Tibial artery (tissue), 4 donors: ENCODE results near the gene TAPBPL.

Experiments used
- DNase-seq, 2 donors: peaks; one replicate each; pipeline ENCODE4 v3.0.0-alpha.2; 2019
- H3K27ac ChIP-seq, 2 donors: fragments of 200-600 bp; sonication (generic) in 1 of 2; 1 replicate in 1 of 2; 2 replicates in 1 of 2; pipeline ENCODE4 v1.5.1; 2018 to 2019; ENCODE audit warnings: mild to moderate bottlenecking in 1 of 2
- H3K27me3 ChIP-seq, 2 donors: fragments of 200-600 bp; sonication (generic) in 1 of 2; one replicate each; pipeline versions ENCODE4 v1.5.1 to v1.6.0; 2016 to 2019
- H3K36me3 ChIP-seq, 3 donors: fragments of 200-600 bp; sonication (generic) in 2 of 3; one replicate each; pipeline ENCODE4 v1.5.1; 2016 to 2019; ENCODE audit warnings: mild to moderate bottlenecking in 2 of 3
- H3K4me1 ChIP-seq, 4 donors: fragments of 200-600 bp; sonication (generic) in 2 of 4; 1 replicate in 3 of 4; 2 replicates in 1 of 4; pipeline ENCODE4 v1.5.1; 2016 to 2019
- H3K4me3 ChIP-seq, 2 donors: fragments of 200-600 bp; sonication (generic) in 1 of 2; 1 replicate in 1 of 2; 2 replicates in 1 of 2; pipeline ENCODE4 v1.5.1; 2018 to 2019; ENCODE audit warnings: mild to moderate bottlenecking in 2 of 2
- H3K9me3 ChIP-seq, 3 donors: fragments of 200-600 bp; sonication (generic) in 1 of 3; one replicate each; pipeline ENCODE4 v1.5.1; 2016 to 2019
- intact Hi-C: fragments of 100-400 bp; cut with DNase I; formaldehyde crosslinking; loops from one replicate; pipeline ENCODE4 v1.15.0; 2023; ENCODE audit warnings: low total_unique reads
- TF ChIP-seq, protein P1 (sequence below), 2 experiments: fragments of 200-600 bp in 1 of 2; fragments of 450-650 bp in 1 of 2; IDR thresholded peaks; one replicate each; pipeline ENCODE4 v1.5.1; 2017 to 2019; ENCODE audit warnings: antibody characterized with exemption in 2 of 2, mild to moderate bottlenecking in 1 of 2, moderate library complexity in 1 of 2

TAPBPL gene

GRCh38 chr12:6416596-6416995 lies 35.2 kb upstream of the TAPBPL start:
- intact Hi-C loops: no loop called here
- Histone ChIP-seq H3K4me3 (no peak overlapping the region), H3K9me3 (no peaks in the 10 kb centered on the region), H3K27ac (no peak overlapping the region), H3K36me3 (no peaks in the 10 kb centered on the region), H3K27me3 (no peaks in the 10 kb centered on the region), H3K4me1 (peaks cover 0 to 14% (median 2%) of the 10 kb centered on the region in 4 donors)
- TF ChIP-seq, protein P1, sequence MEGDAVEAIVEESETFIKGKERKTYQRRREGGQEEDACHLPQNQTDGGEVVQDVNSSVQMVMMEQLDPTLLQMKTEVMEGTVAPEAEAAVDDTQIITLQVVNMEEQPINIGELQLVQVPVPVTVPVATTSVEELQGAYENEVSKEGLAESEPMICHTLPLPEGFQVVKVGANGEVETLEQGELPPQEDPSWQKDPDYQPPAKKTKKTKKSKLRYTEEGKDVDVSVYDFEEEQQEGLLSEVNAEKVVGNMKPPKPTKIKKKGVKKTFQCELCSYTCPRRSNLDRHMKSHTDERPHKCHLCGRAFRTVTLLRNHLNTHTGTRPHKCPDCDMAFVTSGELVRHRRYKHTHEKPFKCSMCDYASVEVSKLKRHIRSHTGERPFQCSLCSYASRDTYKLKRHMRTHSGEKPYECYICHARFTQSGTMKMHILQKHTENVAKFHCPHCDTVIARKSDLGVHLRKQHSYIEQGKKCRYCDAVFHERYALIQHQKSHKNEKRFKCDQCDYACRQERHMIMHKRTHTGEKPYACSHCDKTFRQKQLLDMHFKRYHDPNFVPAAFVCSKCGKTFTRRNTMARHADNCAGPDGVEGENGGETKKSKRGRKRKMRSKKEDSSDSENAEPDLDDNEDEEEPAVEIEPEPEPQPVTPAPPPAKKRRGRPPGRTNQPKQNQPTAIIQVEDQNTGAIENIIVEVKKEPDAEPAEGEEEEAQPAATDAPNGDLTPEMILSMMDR (IDR thresholded peaks at IDR 0.05): no peak
- peak in 1 of 2 donors; percentile 38 for DNase-seq

DNA sequence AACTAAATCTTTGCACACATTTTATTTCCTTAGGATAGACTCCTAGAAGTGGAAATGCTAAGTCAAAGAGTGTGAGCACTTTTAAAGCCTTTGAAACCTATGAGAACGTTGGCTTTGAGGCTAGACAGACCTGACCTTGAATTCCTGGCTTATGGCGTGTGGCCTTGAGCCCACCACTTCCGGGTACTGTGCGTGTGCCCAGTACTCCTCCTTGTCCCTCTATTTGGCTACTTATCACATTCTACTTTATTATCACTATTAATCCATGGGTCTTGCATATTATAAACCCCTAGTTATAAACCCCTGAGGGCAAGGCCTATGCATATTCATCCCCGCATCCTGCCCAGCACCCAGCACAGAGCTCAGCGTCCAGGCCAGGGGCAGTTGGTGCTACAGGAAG lies 33.0 kb upstream of the TAPBPL start:
- Histone ChIP-seq H3K36me3 (no peaks in the 10 kb centered on the region), H3K4me1 (peaks cover 0 to 16% (median 5%) of the 10 kb centered on the region in 4 donors), H3K27ac (no peak overlapping the region), H3K9me3 (no peaks in the 10 kb centered on the region), H3K27me3 (no peaks in the 10 kb centered on the region), H3K4me3 (no peak overlapping the region)
- intact Hi-C loops: no loop called here
- TF ChIP-seq, protein P1 (IDR thresholded peaks at IDR 0.05): no peak
- DNase-seq: no peak

DNA sequence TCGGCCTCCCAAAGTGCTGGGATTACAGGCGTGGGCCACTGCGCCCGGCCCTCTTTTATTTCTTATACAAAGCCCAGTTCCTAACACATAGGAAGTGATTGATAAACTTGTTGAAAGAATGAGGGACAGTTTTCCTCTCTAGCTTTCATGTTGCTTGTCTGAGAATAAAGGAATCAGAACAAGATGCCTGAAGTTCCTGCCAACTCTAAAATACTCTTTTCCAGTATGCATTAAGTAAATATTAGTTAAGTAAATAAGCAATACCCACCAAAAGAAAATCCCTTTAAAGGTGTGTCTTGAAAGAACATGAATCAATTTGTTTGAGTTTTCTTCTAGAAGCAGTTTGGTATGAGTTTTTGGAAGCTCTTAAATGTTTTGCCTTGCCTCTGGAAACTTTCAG lies 31.5 kb upstream of the TAPBPL start:
- H3K36me3 ChIP-seq: no peaks in the 10 kb centered on the region
- DNase-seq: no peak
- peak overlapping the region in 1 of 2 donors; percentile 18 for H3K27ac ChIP-seq
- H3K4me3 ChIP-seq: no peak overlapping the region
- TF ChIP-seq, protein P1 (IDR thresholded peaks at IDR 0.05): no peak
- H3K27me3 ChIP-seq: no peaks in the 10 kb centered on the region
- H3K4me1 ChIP-seq: peaks cover 0 to 18% (median 8%) of the 10 kb centered on the region in 4 donors
- intact Hi-C loops: no loop called here
- no peaks in the 10 kb centered on the region for H3K9me3 ChIP-seq

- Histone ChIP-seq H3K27ac (no peak overlapping the region), H3K4me3 (no peak overlapping the region), H3K9me3 (no peaks in the 10 kb centered on the region), H3K27me3 (no peaks in the 10 kb centered on the region), H3K36me3 (no peaks in the 10 kb centered on the region), H3K4me1 (peaks cover 0 to 18% (median 8%) of the 10 kb centered on the region in 4 donors)
- intact Hi-C loops: loop anchor here (2.0 kb wide), 3 partner anchors 41 to 119 kb away; partner anchors contain the start of gene GAPDH
- TF ChIP-seq, protein P1 (IDR thresholded peaks at IDR 0.05): peak; percentile 91 to 95
- peak; percentile 89 to 95 for DNase-seq
Observed at GRCh38 chr12:6423267-6424007, 28.4 kb upstream of the TAPBPL start.

GRCh38 chr12:6424008-6424347 lies 27.9 kb upstream of the TAPBPL start:
- no peaks in the 10 kb centered on the region for H3K27me3 ChIP-seq
- no peak overlapping the region for H3K27ac ChIP-seq
- no peak overlapping the region for H3K4me3 ChIP-seq
- TF ChIP-seq, protein P1 (IDR thresholded peaks at IDR 0.05): no peak
- no peaks in the 10 kb centered on the region for H3K36me3 ChIP-seq
- DNase-seq: no peak
- H3K9me3 ChIP-seq: no peaks in the 10 kb centered on the region
- peaks cover 0 to 18% (median 8%) of the 10 kb centered on the region in 4 donors for H3K4me1 ChIP-seq
- intact Hi-C loops: loop anchor here (2.0 kb wide), 1 partner anchor 119 kb away; no protein-coding TSS in a partner anchor
